Measurements from ENCODE around the gene ELAPOR1. TPM values are rescaled to one million over a fixed set of nuclear protein-coding genes. Genes with fewer than 3 reads are reported as not detected.

ELAPOR1 gene
- total and polyA plus RNA-seq, 2 experiments from 2014 or later: 1.8 to 3.0 TPM

- H2AFZ ChIP-seq: no peak overlapping the region
- peak overlapping the region; percentile 73 for H3K4me2 ChIP-seq
- no peaks in the 10 kb centered on the region for H3K9me3 ChIP-seq (ENCODE audit: low read depth)
- no peaks in the 10 kb centered on the region for H3K27me3 ChIP-seq
- DNase-seq (ENCODE audit: low spot score): no peak
- no peaks in the 10 kb centered on the region for H4K20me1 ChIP-seq (ENCODE audit: insufficient read depth, poor library complexity, severe bottlenecking)
- H3K9me2 ChIP-seq (replicated peaks; ENCODE audit: insufficient read depth): no peaks in the 10 kb centered on the region
- no peaks in the 10 kb centered on the region for H3K79me2 ChIP-seq
- TF ChIP-seq CTCF (IDR thresholded peaks at IDR 0.05; ENCODE audit: poor library complexity) (no peak), EZH2phosphoT487 (IDR thresholded peaks at IDR 0.05; ENCODE audit: low read depth, severe bottlenecking, unreplicated experiment) (no peak), EZH2 (IDR thresholded peaks at IDR 0.05; ENCODE audit: borderline replicate concordance) (no peak)
- 56% methylated on average over 2 of the region's 2 CpGs for WGBS (ENCODE audit: low lambda C conversion rate, missing lambda C conversion rate)
- H3K4me3 ChIP-seq: no peak overlapping the region
- H3K4me1 ChIP-seq (ENCODE audit: insufficient read depth): peaks cover 41% of the 10 kb centered on the region
- H3K36me3 ChIP-seq (replicated peaks; ENCODE audit: insufficient read depth, low read depth): no peaks in the 10 kb centered on the region
- peak overlapping the region; percentile 97 for H3K27ac ChIP-seq
Observed at GRCh38 chr1:109133815-109134214, 19.9 kb downstream of the ELAPOR1 start.

- WGBS (ENCODE audit: low lambda C conversion rate, missing lambda C conversion rate): 35% methylated on average over 7 of the region's 7 CpGs
- Histone ChIP-seq H3K27ac (peak overlapping the region; percentile 97), H3K4me3 (no peak overlapping the region), H2AFZ (peak overlapping the region; percentile 67), H3K9me2 (replicated peaks; ENCODE audit: insufficient read depth) (no peaks in the 10 kb centered on the region), H3K4me1 (ENCODE audit: insufficient read depth) (peaks cover 45% of the 10 kb centered on the region), H3K4me2 (peak overlapping the region; percentile 73), H3K9me3 (ENCODE audit: low read depth) (no peaks in the 10 kb centered on the region), H3K36me3 (replicated peaks; ENCODE audit: insufficient read depth, low read depth) (no peaks in the 10 kb centered on the region), H3K27me3 (no peaks in the 10 kb centered on the region), H4K20me1 (ENCODE audit: insufficient read depth, poor library complexity, severe bottlenecking) (no peaks in the 10 kb centered on the region), H3K79me2 (no peaks in the 10 kb centered on the region)
- peak; percentile 67 for DNase-seq (ENCODE audit: low spot score)
- no peak for TF ChIP-seq EZH2phosphoT487 (IDR thresholded peaks at IDR 0.05; ENCODE audit: low read depth, severe bottlenecking, unreplicated experiment)
- TF ChIP-seq CTCF (IDR thresholded peaks at IDR 0.05; ENCODE audit: poor library complexity): no peak
- no peak for TF ChIP-seq EZH2 (IDR thresholded peaks at IDR 0.05; ENCODE audit: borderline replicate concordance)
Observed at GRCh38 chr1:109134423-109134822, 20.5 kb downstream of the ELAPOR1 start.

GRCh38 chr1:109135940-109136339 is 22.0 kb downstream of the ELAPOR1 start:
- Histone ChIP-seq H3K9me3 (ENCODE audit: low read depth) (no peaks in the 10 kb centered on the region), H3K27ac (peak overlapping the region; percentile 97), H3K4me1 (ENCODE audit: insufficient read depth) (peaks cover 45% of the 10 kb centered on the region), H2AFZ (no peak overlapping the region), H3K4me3 (no peak overlapping the region), H3K36me3 (replicated peaks; ENCODE audit: insufficient read depth, low read depth) (no peaks in the 10 kb centered on the region), H4K20me1 (ENCODE audit: insufficient read depth, poor library complexity, severe bottlenecking) (no peaks in the 10 kb centered on the region), H3K79me2 (no peaks in the 10 kb centered on the region), H3K4me2 (no peak overlapping the region), H3K9me2 (replicated peaks; ENCODE audit: insufficient read depth) (no peaks in the 10 kb centered on the region), H3K27me3 (no peaks in the 10 kb centered on the region)
- DNase-seq (ENCODE audit: low spot score): no peak
- 91% methylated on average over 3 of the region's 3 CpGs for WGBS (ENCODE audit: low lambda C conversion rate, missing lambda C conversion rate)
- no peak for TF ChIP-seq CTCF (IDR thresholded peaks at IDR 0.05; ENCODE audit: poor library complexity)
- TF ChIP-seq EZH2 (IDR thresholded peaks at IDR 0.05; ENCODE audit: borderline replicate concordance): no peak
- TF ChIP-seq EZH2phosphoT487 (IDR thresholded peaks at IDR 0.05; ENCODE audit: low read depth, severe bottlenecking, unreplicated experiment): no peak

- Histone ChIP-seq H4K20me1 (ENCODE audit: insufficient read depth, poor library complexity, severe bottlenecking) (no peaks in the 10 kb centered on the region), H2AFZ (no peak overlapping the region), H3K4me2 (peak overlapping the region; percentile 44), H3K79me2 (no peaks in the 10 kb centered on the region), H3K9me2 (replicated peaks; ENCODE audit: insufficient read depth) (no peaks in the 10 kb centered on the region), H3K27me3 (no peaks in the 10 kb centered on the region), H3K36me3 (replicated peaks; ENCODE audit: insufficient read depth, low read depth) (no peaks in the 10 kb centered on the region), H3K9me3 (ENCODE audit: low read depth) (no peaks in the 10 kb centered on the region), H3K4me3 (no peak overlapping the region), H3K4me1 (ENCODE audit: insufficient read depth) (peaks cover 45% of the 10 kb centered on the region), H3K27ac (peak overlapping the region; percentile 97)
- TF ChIP-seq EZH2 (IDR thresholded peaks at IDR 0.05; ENCODE audit: borderline replicate concordance) (no peak), EZH2phosphoT487 (IDR thresholded peaks at IDR 0.05; ENCODE audit: low read depth, severe bottlenecking, unreplicated experiment) (no peak), CTCF (IDR thresholded peaks at IDR 0.05; ENCODE audit: poor library complexity) (no peak)
- no peak for DNase-seq (ENCODE audit: low spot score)
- 60% methylated on average over 6 of the region's 6 CpGs for WGBS (ENCODE audit: low lambda C conversion rate, missing lambda C conversion rate)
Observed at GRCh38 chr1:109136766-109137165, 22.9 kb downstream of the ELAPOR1 start.
